IPS-18a (cell line): ENCODE results near the gene DUSP9.

Experiments used
- H3K27ac ChIP-seq: one replicate; pipeline ENCODE4 v1.5.1; 2013; ENCODE audit warnings: low read length
- H3K27me3 ChIP-seq: one replicate; pipeline ENCODE4 v1.6.1; 2013; ENCODE audit warnings: mild to moderate bottlenecking, low read length; ENCODE audit not compliant: control insufficient read depth, insufficient read depth
- H3K36me3 ChIP-seq: one replicate; pipeline ENCODE4 v1.6.1; 2013; ENCODE audit warnings: low read depth, low read length; ENCODE audit not compliant: control insufficient read depth
- H3K4me1 ChIP-seq: one replicate; pipeline ENCODE4 v1.6.1; 2013; ENCODE audit warnings: low read depth, low read length; ENCODE audit not compliant: control insufficient read depth
- H3K4me3 ChIP-seq: one replicate; pipeline ENCODE4 v1.5.1; 2013; ENCODE audit warnings: low read length
- H3K9ac ChIP-seq: one replicate; pipeline ENCODE4 v1.6.1; 2013; ENCODE audit warnings: mild to moderate bottlenecking, low read length, moderate library complexity
- H3K9me3 ChIP-seq: one replicate; pipeline ENCODE4 v1.6.1; 2013; ENCODE audit warnings: low read depth, low read length; ENCODE audit not compliant: control insufficient read depth

Gene DUSP9

GRCh38 chrX:153639177-153640044 is 7.6 kb upstream of the DUSP9 start:
- no peaks in the 10 kb centered on the region for H3K4me1 ChIP-seq
- no peak overlapping the region for H3K9ac ChIP-seq
- H3K9me3 ChIP-seq, result no peaks in the 10 kb centered on the region
- peaks cover 42% of the 10 kb centered on the region for H3K27me3 ChIP-seq
- H3K36me3 ChIP-seq, result no peaks in the 10 kb centered on the region
- no peak overlapping the region for H3K4me3 ChIP-seq
- no peak overlapping the region for H3K27ac ChIP-seq

GRCh38 chrX:153640045-153640686 is 6.8 kb upstream of the DUSP9 start:
- Histone ChIP-seq H3K36me3 (no peaks in the 10 kb centered on the region), H3K4me1 (no peaks in the 10 kb centered on the region), H3K4me3 (no peak overlapping the region), H3K9ac (no peak overlapping the region), H3K27me3 (peaks cover 50% of the 10 kb centered on the region), H3K9me3 (no peaks in the 10 kb centered on the region), H3K27ac (no peak overlapping the region)

DNA sequence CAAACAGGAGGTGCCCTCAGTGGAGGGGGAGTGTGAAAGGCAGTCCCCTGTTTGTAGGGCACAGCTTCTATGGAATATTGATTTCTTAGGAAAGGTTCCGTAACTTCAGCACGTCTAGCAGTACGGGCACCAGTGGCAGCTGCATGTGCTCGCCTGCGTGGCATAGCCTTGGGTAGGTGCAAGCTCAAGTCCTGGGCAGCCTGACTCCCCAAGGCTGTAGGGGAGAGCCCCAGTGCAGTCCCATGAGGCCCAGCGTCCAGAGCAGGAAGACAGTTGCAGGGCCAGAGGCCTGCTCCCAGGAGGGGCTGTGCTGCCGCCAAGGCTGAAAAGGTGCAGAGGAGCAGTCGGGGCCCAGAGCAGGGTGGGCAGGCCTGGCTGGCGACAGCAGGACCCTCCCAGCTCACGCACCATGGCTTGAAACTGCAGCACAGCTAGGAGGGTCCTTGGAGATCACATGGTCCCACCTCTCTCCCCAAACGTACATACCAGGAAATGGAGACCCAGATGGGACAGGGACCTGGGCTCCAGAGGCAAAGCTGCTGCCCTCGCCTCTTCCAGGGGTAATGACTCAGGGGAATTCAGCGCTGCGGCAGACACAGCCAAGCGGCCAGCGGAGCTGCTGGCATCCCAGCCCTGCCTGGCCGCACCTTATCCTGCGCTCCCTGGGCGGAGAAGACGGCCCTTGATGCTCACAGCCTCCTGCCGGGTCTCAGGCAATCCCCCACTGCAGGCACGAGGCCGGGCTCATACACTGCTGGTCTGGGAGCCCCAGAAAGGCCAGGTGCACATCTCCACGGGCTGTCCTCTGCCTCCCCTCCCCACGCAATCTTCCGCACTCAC is 6.0 kb upstream of the DUSP9 start:
- Histone ChIP-seq H3K27ac (no peak overlapping the region), H3K27me3 (peaks cover 57% of the 10 kb centered on the region), H3K4me1 (no peaks in the 10 kb centered on the region), H3K9me3 (no peaks in the 10 kb centered on the region), H3K4me3 (no peak overlapping the region), H3K36me3 (no peaks in the 10 kb centered on the region), H3K9ac (no peak overlapping the region)

DNA sequence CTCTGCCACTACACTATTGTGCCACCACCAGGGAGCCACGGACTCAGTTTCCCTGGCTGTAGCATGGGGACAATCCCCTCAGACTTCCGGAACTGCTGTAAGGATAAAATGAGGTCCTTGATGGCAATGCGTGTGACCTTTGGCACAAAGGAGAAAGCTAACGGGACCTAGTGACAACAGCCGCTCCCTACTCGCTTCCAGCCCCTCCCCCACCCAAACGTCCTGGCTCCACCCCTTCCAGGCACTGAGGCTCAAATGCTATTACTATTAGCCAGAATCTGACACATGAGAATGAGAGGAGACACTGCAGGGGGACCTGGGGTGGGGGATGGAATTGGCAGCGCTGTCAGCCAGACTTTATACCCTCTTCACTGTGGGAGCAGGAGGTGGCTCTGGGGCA is 5.4 kb upstream of the DUSP9 start:
- Histone ChIP-seq H3K27ac (no peak overlapping the region), H3K27me3 (peaks cover 64% of the 10 kb centered on the region), H3K4me3 (no peak overlapping the region), H3K9ac (no peak overlapping the region), H3K9me3 (no peaks in the 10 kb centered on the region), H3K4me1 (no peaks in the 10 kb centered on the region), H3K36me3 (no peaks in the 10 kb centered on the region)

DNA sequence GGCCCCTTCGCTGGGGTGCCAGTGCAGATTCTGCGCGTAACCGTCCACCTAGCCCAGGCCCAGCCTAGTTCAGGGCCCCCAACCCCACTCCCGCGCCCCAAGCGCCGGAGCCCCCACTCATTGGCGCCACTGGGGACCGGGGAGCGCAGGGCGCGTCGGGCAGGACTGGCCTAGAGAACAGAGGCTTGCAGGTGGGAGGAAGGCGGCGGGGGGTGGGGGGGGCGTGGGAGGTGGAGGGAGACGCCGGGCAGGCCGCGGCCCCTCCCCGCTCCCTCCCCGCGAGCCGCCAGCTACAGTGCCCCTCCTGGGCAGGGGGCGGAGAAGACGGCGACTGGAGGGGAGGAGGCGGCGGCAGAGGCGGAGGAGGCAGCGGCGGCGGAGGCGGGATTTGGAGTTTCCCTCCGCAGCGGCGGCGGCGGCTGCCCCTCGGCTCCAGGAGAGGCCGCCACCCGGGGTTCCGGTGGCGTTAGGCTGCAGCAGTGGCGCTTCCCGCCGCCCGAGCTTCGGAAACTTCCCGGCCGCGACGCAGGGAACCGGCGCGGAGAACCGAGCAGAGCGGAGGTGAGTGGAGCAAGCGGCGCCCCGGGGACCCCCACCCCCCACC is 4.8 kb upstream of the DUSP9 start:
- H3K9ac ChIP-seq, result no peak overlapping the region
- peaks cover 69% of the 10 kb centered on the region for H3K27me3 ChIP-seq
- no peak overlapping the region for H3K27ac ChIP-seq
- H3K9me3 ChIP-seq, result no peaks in the 10 kb centered on the region
- no peaks in the 10 kb centered on the region for H3K4me1 ChIP-seq
- no peaks in the 10 kb centered on the region for H3K36me3 ChIP-seq
- no peak overlapping the region for H3K4me3 ChIP-seq

DNA sequence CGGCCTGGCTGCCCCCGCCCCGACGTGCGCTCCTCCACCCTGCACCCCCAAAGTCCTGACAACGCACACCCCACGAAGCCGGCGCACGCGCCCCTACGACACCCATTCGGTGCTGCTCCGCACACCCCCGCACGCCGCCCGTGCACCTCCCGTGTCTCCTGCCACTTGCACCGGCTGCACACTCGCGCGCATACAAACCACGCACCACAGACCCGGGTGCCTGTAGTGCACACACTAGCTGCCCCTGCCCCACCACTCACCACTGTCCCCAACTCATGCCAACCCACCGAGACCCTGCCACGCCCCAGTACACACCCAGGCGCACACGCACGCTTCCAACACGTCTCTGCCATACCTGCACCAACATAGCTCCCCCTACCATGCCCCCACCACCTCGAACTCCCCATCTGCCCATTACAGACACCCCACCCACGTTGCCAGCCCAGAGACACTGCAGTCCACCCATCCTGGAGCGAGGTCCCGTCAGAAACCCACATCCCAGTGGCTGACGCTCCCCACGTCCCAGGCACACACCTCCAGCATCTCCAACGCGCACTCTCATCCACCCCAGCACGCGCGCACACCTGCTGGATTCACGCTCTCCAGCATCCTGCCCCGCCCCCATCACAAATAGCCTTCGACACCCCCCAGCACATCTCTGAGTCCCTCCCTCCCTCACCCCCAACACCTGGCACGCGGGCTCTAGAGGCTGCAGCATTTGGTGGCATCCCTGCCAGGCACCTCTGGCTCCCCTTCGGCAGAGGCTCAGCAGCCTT is 4.2 kb upstream of the DUSP9 start:
- no peak overlapping the region for H3K4me3 ChIP-seq

DNA sequence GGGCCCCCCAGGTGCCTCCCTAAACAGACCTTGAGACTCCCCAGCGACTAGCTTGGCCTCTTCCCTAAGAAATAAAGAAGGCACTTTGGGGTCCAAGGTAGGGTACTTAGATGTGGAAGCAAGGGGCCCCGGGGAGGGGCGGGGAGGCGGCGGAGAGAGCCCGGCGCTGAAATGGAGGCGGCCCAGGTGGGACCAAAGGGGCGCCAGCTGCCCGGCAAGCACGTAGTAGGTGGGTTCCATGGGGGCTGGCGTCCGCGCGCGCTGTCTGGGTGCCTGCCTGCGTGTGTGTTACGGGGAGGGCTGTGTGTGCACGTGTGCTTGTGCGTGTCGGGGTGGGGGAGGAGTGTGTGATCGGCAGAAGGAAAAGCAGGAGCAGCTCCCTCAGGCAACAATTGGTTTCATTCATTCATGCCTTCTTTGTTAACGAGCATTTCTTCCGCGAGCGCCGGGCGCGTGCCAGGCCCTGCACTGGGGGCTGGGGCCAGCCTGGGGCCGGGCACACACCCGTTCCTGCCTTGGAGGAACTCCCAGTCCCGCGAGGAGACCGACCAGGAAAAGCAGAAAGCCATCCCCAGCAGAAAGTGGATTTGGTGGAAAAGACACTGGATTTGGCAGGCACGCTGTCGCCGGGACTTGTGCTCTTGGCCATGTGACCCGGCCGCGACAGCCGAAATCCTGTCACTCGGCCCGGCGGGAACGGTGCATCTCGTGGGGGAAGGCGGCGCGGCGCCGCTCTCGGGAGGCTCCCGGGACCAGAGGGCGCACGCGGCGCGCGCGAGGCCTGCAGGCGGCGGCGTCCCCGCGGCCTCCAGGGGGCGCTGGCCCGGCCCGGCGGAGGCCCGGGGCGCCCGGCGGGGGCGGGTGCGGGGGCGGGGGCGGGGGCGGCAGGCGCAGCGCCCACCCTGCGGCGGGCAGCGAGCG is 3.3 kb upstream of the DUSP9 start:
- Histone ChIP-seq H3K4me1 (no peaks in the 10 kb centered on the region), H3K36me3 (no peaks in the 10 kb centered on the region), H3K27ac (no peak overlapping the region), H3K9ac (no peak overlapping the region), H3K4me3 (peak overlapping the region; percentile 33), H3K9me3 (no peaks in the 10 kb centered on the region), H3K27me3 (peaks cover 85% of the 10 kb centered on the region)

More for the DNA sequence above, 4.2 kb upstream of the DUSP9 start:
- Histone ChIP-seq H3K36me3 (no peaks in the 10 kb centered on the region), H3K27me3 (peaks cover 76% of the 10 kb centered on the region), H3K27ac (no peak overlapping the region), H3K9ac (no peak overlapping the region), H3K4me1 (no peaks in the 10 kb centered on the region), H3K9me3 (no peaks in the 10 kb centered on the region)

GRCh38 chrX:153644356-153645125 is 2.5 kb upstream of the DUSP9 start:
- Histone ChIP-seq H3K36me3 (no peaks in the 10 kb centered on the region), H3K4me1 (no peaks in the 10 kb centered on the region), H3K27me3 (peaks cover 93% of the 10 kb centered on the region), H3K9ac (no peak overlapping the region), H3K27ac (no peak overlapping the region), H3K9me3 (no peaks in the 10 kb centered on the region), H3K4me3 (peak overlapping the region; percentile 14)

DNA sequence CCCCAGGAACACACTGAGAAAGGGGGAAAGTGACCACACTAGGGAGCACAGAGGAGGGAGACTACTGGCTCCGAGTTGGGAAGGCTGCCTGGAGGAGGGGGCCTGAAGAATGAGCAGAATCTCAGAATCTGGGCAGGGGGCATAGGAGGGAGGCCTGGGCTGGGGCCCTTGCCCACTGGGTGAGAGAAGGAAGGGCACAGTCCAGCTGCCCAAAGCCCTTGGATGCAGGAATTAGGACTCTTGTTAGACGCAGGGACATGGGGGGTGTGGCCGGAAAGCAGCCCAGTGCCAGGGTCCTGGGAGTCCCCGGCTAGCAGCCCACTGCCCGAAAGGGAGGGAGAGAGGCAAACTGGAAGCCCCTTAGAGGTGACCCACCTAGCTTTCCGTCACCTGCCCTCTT is 1.9 kb upstream of the DUSP9 start:
- Histone ChIP-seq H3K36me3 (no peaks in the 10 kb centered on the region), H3K4me3 (no peak overlapping the region), H3K27ac (no peak overlapping the region), H3K9ac (no peak overlapping the region), H3K9me3 (no peaks in the 10 kb centered on the region), H3K4me1 (no peaks in the 10 kb centered on the region), H3K27me3 (peaks cover 89% of the 10 kb centered on the region)
